HG03066 (cell line): Measurements from ENCODE around the gene SCGB1C1.
"Not testable (repeated sequence)": the region's sequence is repeated elsewhere in the genome, so short reads cannot be mapped to it uniquely, and the experiment has no call there.

Experiments used
- ATAC-seq: cut with Tn5 transposase; IDR thresholded peaks from one replicate; pipeline ENCODE4 v1.9.1; 2021; ENCODE audit warnings: low read depth; ENCODE audit not compliant: unreplicated experiment

Gene SCGB1C1

DNA sequence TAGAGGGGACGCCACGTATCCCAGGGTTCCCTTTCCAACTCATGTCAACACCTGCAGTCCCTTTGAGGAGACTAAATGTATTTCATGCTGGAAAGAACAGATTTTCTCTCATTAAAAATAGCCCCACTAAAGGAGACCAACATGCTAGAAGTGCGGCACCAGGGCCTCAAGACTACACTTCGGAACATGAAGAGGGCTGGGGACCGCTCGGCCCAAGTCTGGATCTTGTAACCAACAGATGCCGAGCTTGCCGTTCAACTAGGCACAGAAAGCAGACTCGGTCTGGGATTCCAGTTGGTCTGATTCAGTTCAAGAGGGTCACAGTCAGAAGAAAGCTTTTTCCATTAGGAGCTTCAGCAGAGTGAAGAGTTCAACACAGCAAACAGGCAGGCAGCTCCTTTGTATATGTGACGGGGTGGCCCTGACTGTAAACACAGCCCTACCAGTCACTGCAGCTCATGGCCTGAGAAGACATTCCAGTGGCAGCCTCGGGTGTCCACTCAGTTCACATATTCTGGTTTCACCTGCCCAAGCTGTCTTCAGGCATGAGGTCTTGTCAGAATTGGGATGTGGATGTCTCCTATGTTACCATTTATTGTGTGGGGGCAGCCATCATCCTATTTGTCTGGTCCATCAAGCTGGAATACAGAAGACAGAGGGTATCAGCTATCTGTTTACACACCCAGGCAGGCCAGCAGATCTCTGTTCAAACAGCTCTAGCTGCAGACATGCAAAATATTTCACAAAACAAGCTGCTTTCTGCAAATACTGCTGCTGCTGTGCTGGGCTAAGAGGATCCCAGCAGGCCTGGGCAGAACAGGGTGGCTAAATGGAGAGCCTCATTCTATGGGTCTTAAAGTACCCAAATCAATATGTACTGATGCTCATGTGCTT is 23.4 kb downstream of the SCGB1C1 start:
- ATAC-seq, result no peak

DNA sequence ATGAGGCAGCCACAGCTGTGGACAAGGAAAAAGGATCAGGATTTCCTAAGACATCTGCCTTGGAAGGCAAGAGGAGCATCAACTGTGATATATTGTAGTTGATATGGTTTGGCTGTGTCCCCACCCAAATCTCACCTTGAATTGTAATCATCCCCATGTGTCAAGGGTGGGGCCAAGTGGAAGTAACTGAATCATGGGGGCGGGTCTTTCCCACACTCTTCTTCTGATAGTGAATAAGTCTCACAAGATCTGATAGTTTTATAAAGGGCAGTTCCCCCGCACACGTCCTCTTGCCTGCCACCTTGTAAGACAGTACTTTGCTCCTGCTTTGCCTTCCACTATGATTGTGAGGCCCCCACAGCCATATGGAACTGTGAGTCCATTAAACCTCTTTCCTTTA is 24.8 kb downstream of the SCGB1C1 start:
- ATAC-seq, result no peak

DNA sequence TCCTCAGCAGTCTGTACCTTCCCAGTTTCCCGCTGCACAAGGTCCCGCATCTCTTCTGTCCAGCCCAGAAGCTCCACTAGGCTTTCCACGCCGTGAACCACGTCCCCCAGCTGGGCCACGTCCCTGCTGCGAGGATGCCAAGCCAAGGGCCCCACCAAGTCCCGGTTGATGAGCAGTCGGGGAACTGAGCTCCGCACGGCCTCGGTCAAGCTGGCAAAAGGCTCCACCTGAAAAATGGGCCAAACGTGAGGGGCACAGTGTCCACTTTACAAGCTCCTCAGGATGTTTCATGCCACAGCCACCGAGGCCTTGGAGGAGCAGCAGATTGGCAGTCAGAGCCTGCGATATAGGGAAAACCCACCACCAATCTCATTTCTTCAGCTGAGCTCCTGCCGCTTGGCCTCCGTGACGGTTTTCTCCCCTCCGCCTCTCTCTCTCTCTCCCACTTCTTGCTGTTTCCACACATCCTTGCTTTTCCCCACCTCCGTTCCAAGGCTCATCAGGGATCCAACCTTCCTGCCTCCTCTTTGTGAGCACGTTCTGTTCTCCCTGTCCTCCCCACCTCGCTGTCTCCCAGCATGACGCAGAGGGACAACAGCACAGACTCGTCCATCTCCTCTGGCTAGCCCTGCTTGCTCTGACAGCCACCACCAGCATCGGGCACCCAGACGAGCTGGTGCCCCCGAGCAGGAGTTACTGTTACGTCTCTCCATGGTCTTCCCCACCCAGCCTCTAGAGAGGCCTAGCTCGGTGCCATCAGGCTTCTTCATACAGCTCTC is 26.1 kb downstream of the SCGB1C1 start:
- ATAC-seq, result no peak

DNA sequence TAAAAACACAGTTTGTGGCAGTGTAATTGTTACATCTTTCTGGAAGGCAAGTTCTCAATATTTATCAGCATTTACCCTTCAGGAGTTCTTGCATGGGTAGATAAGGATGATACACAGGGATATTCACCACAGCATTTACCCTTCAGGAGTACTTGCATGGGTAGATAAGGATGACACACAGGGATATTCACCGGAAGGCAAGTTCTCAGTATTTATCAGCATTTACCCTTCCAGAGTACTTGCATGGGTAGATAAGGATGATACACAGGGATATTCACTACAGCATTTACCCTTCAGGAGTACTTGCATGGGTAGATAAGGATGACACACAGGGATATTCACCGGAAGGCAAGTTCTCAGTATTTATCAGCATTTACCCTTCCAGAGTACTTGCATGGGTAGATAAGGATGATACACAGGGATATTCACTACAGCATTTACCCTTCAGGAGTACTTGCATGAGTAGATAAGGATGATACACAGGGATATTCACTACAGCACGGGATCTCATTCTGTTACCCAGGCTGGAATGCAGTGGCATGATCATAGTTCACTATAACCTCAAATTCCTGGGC is 27.9 kb downstream of the SCGB1C1 start:
- not testable (repeated sequence) for ATAC-seq

DNA sequence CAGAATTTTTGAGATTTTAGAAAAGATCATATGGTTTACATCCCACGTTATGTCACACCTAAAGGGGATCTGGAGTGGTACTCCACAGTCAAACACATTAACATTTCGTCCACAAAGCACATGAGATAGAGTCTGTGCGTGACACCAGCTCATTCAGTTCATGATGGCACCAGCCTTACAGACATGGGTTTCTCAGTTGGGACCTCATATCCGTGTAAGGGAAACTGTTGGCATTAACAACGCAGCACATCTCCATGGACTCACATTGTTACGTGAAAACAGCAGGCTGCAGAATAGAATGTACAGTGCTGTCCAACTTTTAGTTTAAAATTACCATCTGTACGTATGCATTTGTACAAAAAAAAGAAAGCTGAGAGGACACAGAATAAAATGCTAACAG is 28.7 kb downstream of the SCGB1C1 start:
- ATAC-seq, result no peak

DNA sequence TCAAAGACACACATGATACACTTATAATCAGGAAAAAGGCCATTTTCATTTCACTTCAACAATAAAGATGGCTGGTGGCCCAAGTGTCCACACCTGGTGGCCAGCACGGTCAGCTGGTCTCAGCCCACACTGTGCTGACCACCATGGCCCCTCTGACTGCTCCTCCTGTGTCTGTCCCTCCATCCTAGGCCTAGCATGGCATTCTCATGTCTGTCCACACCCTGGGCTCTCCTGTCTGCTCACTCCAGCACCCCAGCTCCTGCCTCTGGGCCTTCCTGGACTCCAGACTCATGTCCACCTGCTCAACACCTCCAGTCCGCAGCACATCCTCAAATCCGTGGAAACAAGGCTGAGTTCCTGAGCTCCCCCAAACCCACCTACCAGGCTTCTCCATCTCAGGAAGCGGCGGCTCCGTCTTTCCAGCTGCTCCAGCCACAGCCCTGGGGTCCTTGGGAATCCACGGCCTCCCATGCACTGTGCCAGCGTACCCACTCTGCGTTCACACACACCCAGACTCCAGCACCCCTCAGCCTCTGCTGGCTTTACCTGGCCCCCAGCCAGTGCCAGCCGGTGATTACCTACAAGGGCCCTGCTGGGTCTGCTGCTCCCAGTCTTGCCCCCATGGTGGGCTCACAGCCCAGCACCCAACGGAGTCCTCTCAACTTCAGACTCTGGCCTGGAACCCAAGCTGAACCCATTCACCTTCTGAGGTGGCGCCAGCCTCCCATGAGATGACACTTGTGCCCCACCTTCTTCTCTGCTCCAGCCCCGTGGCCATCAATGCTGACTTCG is 29.3 kb downstream of the SCGB1C1 start:
- no peak for ATAC-seq

DNA sequence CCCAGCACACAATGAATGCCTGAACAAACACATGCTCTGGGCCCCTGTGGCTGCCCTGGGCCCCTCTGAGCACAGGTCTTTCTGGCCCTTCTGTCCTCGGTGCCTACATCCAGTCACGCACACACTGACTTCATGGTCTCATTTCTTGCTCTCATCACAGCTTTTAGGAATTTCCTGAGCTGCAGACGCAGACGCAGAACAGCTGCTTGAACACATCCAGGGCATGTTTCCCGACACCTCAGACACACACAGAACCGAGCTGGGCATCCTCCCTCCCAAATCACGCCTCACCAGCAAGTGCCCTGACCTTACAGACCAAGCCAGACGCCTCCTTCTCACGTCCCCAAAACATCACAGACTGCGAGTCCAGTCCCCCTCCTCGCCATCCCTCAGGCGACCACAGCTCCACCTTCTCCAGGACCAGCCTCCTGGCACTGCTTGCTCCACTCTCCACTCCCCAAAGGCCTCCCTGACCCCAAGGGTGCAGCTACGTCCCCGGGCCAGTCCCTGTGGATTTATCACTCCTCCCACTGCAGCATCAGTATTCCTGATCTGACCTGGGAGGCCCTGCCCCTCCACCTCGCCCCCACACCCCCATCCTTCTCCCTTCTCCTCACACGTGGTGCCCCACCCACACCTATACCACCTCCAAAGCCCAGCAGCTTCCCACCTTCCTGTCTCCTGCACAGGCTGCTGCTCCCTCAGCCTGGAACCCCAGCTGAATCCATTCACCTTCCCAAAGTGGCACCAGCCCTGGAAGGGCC is 30.3 kb downstream of the SCGB1C1 start:
- no peak for ATAC-seq

DNA sequence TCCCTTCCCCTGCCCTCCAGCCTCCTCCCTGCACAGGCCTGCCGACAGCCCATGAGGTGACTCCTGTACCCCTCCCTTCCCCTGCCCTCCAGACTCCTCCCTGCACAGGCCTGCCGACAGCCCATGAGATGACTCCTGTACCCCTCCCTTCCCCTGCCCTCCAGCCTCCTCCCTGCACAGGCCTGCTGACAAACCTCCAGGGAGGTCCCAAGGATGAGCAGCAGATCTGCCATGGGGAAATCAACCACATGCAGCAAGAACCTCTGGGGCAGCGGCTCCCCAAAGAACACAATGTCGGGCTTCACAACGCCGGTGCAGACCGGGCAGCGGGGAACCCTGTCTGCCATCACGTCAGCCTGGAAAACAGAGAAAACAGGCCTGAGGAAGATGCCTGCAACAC is 31.0 kb downstream of the SCGB1C1 start:
- no peak for ATAC-seq

DNA sequence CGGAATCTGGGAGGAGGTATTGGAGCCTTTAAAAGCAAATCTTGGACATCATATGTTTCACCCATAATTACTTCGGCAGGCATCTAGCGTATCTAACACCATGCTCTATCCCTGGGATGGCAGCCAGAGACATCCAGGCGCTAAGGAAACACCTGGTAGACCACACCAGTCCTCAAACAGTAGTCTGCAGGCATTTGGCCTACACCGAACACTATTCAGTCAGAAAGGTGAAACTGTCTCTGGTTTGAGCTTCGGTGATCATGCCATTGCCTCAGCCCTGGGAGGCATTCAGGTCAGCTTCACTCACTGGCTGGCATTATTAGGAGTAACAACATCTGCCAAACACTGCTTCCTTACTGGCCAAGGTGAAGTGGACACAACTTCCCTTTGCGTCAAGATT is 31.5 kb downstream of the SCGB1C1 start:
- ATAC-seq, result no peak

DNA sequence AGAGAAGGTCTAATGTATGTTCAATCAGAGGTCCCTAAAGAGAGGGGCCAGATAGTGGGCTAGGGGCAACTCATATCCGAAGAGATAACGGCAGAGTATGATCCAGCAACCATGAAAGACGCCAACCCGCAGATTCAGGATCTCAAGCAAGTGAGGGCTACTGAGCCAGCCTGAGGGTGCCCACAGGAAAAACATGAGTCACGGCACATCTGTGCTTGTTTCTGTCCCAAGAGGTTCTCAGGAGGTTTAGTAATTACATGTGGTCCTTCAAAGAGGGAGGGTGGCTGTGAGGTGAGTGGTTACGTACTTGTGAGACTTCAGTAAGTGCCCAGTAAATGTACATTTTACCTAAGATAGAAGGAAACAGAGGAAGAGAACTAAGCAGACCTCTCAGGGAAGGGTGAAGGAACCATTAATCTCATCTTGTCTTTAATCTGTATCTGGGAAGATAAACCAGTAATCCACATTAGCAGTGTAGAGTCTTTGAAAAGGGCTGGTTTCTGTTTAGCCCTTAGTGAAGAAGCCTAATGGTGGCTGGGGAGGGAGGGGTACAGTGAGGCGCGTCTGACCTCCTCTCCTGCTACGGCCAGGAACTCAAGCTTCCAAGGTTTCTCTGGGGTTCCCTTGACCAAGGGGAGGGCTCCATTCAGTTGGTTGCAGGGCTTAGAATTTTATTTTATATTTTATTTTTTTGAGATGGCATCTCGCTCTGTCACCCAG is 33.0 kb downstream of the SCGB1C1 start:
- ATAC-seq, result no peak

DNA sequence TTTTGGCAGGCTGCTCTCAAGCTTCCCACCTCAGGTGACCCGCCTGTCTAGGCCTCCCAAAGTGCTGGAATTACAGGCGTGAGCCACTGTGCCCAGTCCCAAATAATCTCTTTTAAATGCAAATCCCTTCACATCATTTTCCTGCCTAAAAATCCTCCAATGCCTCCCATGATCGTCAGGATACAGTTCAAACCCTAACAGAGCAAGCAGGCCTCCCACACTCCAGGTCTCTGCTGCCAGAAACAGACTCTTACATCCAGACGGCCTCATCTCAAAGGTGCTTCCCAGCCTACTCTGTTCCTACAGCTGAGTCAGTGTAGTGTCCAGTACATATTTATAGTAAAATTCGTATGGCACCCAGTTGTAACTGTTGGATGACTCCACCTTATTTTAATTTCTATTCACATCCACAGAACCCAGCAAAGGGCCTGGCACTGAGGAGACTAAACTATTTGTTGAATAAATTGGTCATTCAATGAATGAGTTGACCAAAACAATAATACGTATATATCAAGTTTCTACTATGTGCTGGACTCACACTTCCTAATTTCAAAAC is 35.0 kb downstream of the SCGB1C1 start:
- ATAC-seq, result no peak

DNA sequence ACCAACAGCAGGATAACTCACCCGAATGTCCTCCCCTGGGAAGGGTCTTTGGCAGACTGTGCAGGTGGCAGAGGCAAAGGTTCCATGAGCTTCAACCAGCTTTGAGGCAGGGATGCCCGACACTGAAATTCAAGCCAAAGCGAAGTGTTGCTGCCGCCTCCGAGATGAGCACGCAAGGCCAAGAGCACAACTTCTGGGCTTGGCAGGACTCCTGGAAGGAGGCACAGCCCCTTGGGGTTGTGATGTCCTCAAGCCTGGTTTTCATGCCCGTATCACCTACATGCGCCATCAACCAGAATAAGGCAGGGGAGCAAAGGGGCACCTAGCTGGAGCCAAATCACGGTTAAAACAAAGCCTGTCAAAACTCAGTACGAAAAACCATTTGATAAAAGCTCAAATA is 37.6 kb downstream of the SCGB1C1 start:
- ATAC-seq, result no peak

DNA sequence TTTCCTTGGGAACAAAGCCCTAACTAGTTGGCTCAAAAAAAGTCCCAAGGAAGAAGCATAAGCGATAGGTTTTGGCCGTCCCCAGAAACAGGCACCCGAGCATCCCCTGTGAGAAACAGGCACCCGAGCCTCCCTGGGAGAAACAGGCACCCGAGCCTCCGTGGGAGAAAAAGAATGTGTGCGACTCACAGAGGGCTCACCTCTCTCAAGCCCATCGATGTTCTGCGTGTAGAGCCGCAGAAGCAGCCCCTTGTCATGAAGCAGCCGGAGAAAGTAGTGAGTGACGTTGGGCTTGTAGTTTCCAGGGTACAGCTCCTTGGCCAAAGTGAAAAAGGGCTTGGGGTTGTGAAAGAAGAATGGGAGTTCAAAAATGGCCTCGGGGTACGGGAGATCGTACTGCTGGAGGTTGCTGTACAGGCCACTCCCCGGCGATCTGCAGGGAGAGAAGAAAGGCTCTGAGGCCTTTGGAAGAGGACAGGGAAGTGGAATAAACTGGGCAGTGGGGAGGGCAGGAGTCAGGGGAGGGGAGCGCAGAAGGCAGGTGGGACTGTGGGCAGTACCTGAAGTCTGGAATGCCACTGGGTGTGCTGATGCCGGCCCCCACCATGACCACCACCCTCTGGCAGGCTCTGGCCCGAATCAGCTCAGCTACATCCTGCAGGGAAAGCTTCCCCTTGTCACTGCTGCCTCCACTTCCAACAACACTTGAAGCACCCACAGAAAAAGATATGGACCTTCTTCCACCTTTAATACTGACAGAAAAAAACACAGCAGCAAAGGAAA is 40.1 kb downstream of the SCGB1C1 start:
- no peak for ATAC-seq

DNA sequence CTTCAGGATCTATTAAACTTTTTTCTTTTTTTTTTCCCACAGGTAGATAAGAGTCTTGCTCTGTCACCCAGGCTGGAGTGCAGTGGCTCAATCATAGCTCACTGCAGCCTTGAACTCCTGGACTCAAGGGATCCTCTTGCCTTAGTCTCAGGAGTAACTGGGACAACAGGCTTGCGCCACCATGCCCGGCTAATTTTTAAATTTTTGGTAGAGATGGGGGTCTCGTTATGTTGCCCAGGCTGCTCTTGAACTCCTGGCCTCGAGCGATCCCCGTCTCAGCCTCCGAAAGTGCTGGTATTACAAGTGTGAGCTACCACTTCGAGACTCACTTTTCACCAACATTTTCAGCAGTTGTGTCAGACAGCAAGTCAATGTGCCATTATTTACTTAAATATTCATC is 42.3 kb downstream of the SCGB1C1 start:
- no peak for ATAC-seq

DNA sequence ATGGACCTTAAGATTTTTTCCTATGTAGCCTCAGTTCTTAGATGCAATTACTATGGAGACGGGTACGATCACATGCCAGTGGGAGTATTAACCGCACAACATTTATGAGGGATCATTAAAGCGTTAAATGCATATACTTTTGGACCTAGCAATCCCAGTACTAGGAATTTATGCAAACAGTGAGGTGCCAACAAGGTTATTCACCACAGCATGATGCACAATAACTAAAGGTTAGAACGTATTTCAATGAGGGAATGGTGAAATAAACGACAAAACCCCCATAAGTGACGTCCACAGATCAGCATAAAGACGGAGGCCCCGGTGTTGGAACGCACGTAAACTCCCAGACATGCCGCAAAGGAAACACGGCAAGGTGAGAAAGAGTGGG is 42.7 kb downstream of the SCGB1C1 start:
- ATAC-seq, result peak; percentile 20

DNA sequence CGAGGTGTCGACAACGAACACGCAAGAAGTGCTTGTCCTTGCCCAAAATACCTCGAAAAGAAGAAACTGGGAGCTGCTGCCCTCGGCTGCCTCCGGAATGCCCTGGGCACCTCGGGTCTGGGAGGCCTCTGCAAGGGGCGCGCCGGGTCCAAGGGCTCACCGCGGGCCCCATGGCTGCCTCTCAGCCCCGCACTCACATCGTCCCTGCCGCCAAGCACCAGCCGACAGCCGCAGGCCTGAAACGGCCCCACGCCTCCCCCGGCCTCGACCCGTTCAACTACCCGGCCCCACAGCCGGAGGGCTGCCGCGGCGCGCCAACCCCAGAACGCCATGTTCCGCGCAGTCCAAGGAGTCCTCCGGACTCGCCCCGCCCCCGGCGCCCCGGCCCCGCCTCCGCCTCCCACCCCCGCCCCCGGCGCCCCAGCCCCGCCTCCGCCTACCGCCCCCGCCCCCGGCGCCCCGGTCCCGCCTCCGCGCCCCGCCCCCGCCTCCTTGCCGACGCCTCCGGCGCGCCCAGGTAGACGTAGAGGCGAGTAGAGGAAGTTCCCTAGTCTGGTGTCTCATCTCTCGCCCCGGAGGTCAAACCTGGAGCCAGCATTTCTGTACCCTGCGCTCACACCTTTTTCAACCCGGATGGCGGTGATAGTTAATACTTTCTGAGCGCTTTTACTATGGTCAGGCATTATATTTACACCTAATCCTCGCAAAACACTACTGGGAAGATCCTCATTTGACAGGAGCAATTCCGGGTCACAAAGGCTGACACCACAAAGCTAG is 43.3 kb downstream of the SCGB1C1 start, which contains the start of gene SIRT3:
TSS of gene SIRT3 (minus strand) at position 346 of the 777 bp plus-strand sequence. CDS start at position 332, 14 bp downstream.
- peak; percentile 59 for ATAC-seq
